Mucosa of descending colon (tissue), 3 donors: ENCODE data around the gene GPR55. TPM values are rescaled to one million over a fixed set of nuclear protein-coding genes. Genes with fewer than 3 reads are reported as not detected.

Source experiments
- ATAC-seq: fragments of 200-7000 bp; cut with Tn5 transposase; one replicate; pipeline ENCODE4 v1.9.1; 2020; ENCODE audit warnings: mild to moderate bottlenecking, moderate library complexity
- DNase-seq, 3 donors: peaks; one replicate each; pipeline ENCODE4 v3.0.0-alpha.2; 2020
- H3K36me3 ChIP-seq: fragments of 200-600 bp; one replicate; pipeline ENCODE4 v1.8.0; 2021; ENCODE audit warnings: low read depth, mild to moderate bottlenecking
- H3K4me1 ChIP-seq: fragments of 200-600 bp; one replicate; pipeline ENCODE4 v1.8.0; 2021; ENCODE audit warnings: low read depth, mild to moderate bottlenecking
- H3K4me3 ChIP-seq: fragments of 200-600 bp; one replicate; pipeline ENCODE4 v1.8.0; 2021; ENCODE audit warnings: mild to moderate bottlenecking
- H3K9me3 ChIP-seq: fragments of 200-600 bp; one replicate; pipeline ENCODE4 v1.8.0; 2021; ENCODE audit warnings: mild to moderate bottlenecking
- CTCF ChIP-seq: fragments of 200-600 bp; IDR thresholded peaks from one replicate; pipeline ENCODE4 v1.8.0; 2022; ENCODE audit warnings: antibody characterized with exemption, mild to moderate bottlenecking
- intact Hi-C, 2 donors: fragments of 100-400 bp; cut with DNase I in 1 of 2; cut with micrococcal nuclease in 1 of 2; formaldehyde crosslinking; loops; one replicate each; pipeline versions ENCODE4 v1.11.0 to v1.11.1; 2022; cut with DNase I, micrococcal nuclease
- total RNA-seq, 3 donors: library from RNA; stranded (reverse); fragmentation: NEBNext Ultra II Directional in 2 of 3; extraction: Animal tissue kit (Norgen Biotek cat#: 25700) in 2 of 3; gene quantifications; one replicate each; pipeline versions ENCODE4 v1.2.1 to v1.2.4, GENCODE V29; 2021 to 2023
- donor health status: DM: no; HTN: no; CAD: no; lungs with moderate emphysema.
- donor health status: DM: no; HTN: no; CAD: no.
- donor health status: DM: no; HTN: yes; CAD: no.

Gene GPR55
- total RNA-seq, 3 donors from 2014 or later = 0.99 to 1.1 (median 1.1) TPM

- no peaks in the 10 kb centered on the region for H3K9me3 ChIP-seq
- ATAC-seq = no peak
- DNase-seq = peak in 1 of 3 donors; percentile 13
- H3K36me3 ChIP-seq = no peaks in the 10 kb centered on the region
- no peak for TF ChIP-seq CTCF
- intact Hi-C loops = loop anchor here in 1 of 2 donors (10.0 kb wide), 1 partner anchor 55 kb away; no protein-coding TSS in a partner anchor
- H3K4me3 ChIP-seq = no peak overlapping the region
- no peaks in the 10 kb centered on the region for H3K4me1 ChIP-seq
Measured at GRCh38 chr2:230929381-230930148, 4.5 kb upstream of the GPR55 start.

GRCh38 chr2:230928701-230929380 lies 3.8 kb upstream of the GPR55 start:
- intact Hi-C loops = loop anchor here in 1 of 2 donors (10.0 kb wide), 1 partner anchor 56 kb away; no protein-coding TSS in a partner anchor
- DNase-seq = peak in 1 of 3 donors; percentile 12
- no peaks in the 10 kb centered on the region for H3K36me3 ChIP-seq
- no peaks in the 10 kb centered on the region for H3K4me1 ChIP-seq
- H3K9me3 ChIP-seq = no peaks in the 10 kb centered on the region
- no peak for TF ChIP-seq CTCF
- H3K4me3 ChIP-seq = no peak overlapping the region
- no peak for ATAC-seq

GRCh38 chr2:230927711-230928341 lies 2.8 kb upstream of the GPR55 start:
- TF ChIP-seq CTCF = no peak
- intact Hi-C loops = loop anchor here in 1 of 2 donors (10.0 kb wide), 1 partner anchor 57 kb away; no protein-coding TSS in a partner anchor
- H3K4me1 ChIP-seq = no peaks in the 10 kb centered on the region
- H3K9me3 ChIP-seq = no peaks in the 10 kb centered on the region
- H3K36me3 ChIP-seq = no peaks in the 10 kb centered on the region
- no peak overlapping the region for H3K4me3 ChIP-seq
- DNase-seq (peak in 1 of 3 donors; percentile 18), ATAC-seq (no peak)

GRCh38 chr2:230925879-230926765 lies 1.1 kb upstream of the GPR55 start:
- TF ChIP-seq CTCF = no peak
- Histone ChIP-seq H3K4me3 (no peak overlapping the region), H3K4me1 (no peaks in the 10 kb centered on the region), H3K9me3 (no peaks in the 10 kb centered on the region), H3K36me3 (no peaks in the 10 kb centered on the region)
- intact Hi-C loops = loop anchor here in 1 of 2 donors (10.0 kb wide), 1 partner anchor 59 kb away; no protein-coding TSS in a partner anchor
- ATAC-seq = no peak
- peak in 1 of 3 donors; percentile 19 for DNase-seq

- ATAC-seq (no peak), DNase-seq (peak in 1 of 3 donors; percentile 18)
- TF ChIP-seq CTCF = no peak
- Histone ChIP-seq H3K4me1 (no peaks in the 10 kb centered on the region), H3K4me3 (no peak overlapping the region), H3K9me3 (no peaks in the 10 kb centered on the region), H3K36me3 (no peaks in the 10 kb centered on the region)
- intact Hi-C loops = loop anchor here in 1 of 2 donors (10.0 kb wide), 1 partner anchor 59 kb away; no protein-coding TSS in a partner anchor
Measured at GRCh38 chr2:230925443-230925878, 419 bp upstream of the GPR55 start.
